Measurements from ENCODE around the gene TCEAL9.
"Not testable (repeated sequence)": the region's sequence is repeated elsewhere in the genome, so short reads cannot be mapped to it uniquely, and the experiment has no call there.

TCEAL9 gene

GRCh38 chrX:103378990-103379389, 22.7 kb downstream of the TCEAL9 start:
- TF ChIP-seq CSRNP3 (CRISPR knock-in tag; IDR thresholded peaks at IDR 0.05) = no peak
- no peak for TF ChIP-seq ZNF565 (CRISPR knock-in tag; conservative IDR thresholded peaks at IDR 0.05; ENCODE audit: low read depth)
- TF ChIP-seq ZFP3 (CRISPR knock-in tag; IDR thresholded peaks at IDR 0.05) = no peak
- TF ChIP-seq RARB (CRISPR knock-in tag; IDR thresholded peaks at IDR 0.05) = no peak
- no peak for TF ChIP-seq ARNTL (CRISPR knock-in tag; IDR thresholded peaks at IDR 0.05; ENCODE audit: borderline replicate concordance, low read depth)
- no peak for TF ChIP-seq CREB5 (CRISPR knock-in tag; IDR thresholded peaks at IDR 0.05; ENCODE audit: low read depth)
- TF ChIP-seq TOX (CRISPR knock-in tag; IDR thresholded peaks at IDR 0.05; ENCODE audit: borderline replicate concordance) = no peak
- TF ChIP-seq GLIS3 (CRISPR knock-in tag; IDR thresholded peaks at IDR 0.05) = no peak
- no peak for TF ChIP-seq ESRRG (CRISPR knock-in tag; IDR thresholded peaks at IDR 0.05)
- no peak for TF ChIP-seq POU6F1 (CRISPR knock-in tag; IDR thresholded peaks at IDR 0.05; ENCODE audit: borderline replicate concordance, low read depth)
- TF ChIP-seq ZFP30 (CRISPR knock-in tag; IDR thresholded peaks at IDR 0.05) = no peak
- no peak for TF ChIP-seq PATZ1 (CRISPR knock-in tag; IDR thresholded peaks at IDR 0.05; ENCODE audit: borderline replicate concordance)
- no peak for TF ChIP-seq ISL1 (CRISPR knock-in tag; IDR thresholded peaks at IDR 0.05)
- no peak for TF ChIP-seq ZNF70 (CRISPR knock-in tag; IDR thresholded peaks at IDR 0.05)
- TF ChIP-seq CSDC2 (CRISPR knock-in tag; IDR thresholded peaks at IDR 0.05) = no peak
- TF ChIP-seq BACH2 (CRISPR knock-in tag; IDR thresholded peaks at IDR 0.05; ENCODE audit: borderline replicate concordance) = no peak
- no peak for TF ChIP-seq OSR1 (CRISPR knock-in tag; IDR thresholded peaks at IDR 0.05)
- no peak for TF ChIP-seq PPARA (CRISPR knock-in tag; IDR thresholded peaks at IDR 0.05; ENCODE audit: borderline replicate concordance)
- TF ChIP-seq TCF4 (CRISPR knock-in tag; IDR thresholded peaks at IDR 0.05; ENCODE audit: borderline replicate concordance) = no peak
- no peak for ATAC-seq

- TF ChIP-seq ZNF70 (CRISPR knock-in tag; IDR thresholded peaks at IDR 0.05) = no peak
- TF ChIP-seq ESRRG (CRISPR knock-in tag; IDR thresholded peaks at IDR 0.05) = no peak
- no peak for TF ChIP-seq GLIS3 (CRISPR knock-in tag; IDR thresholded peaks at IDR 0.05)
- no peak for TF ChIP-seq ARNTL (CRISPR knock-in tag; IDR thresholded peaks at IDR 0.05; ENCODE audit: borderline replicate concordance, low read depth)
- TF ChIP-seq CSRNP3 (CRISPR knock-in tag; IDR thresholded peaks at IDR 0.05) = no peak
- no peak for TF ChIP-seq SNAI2 (CRISPR knock-in tag; IDR thresholded peaks at IDR 0.05)
- no peak for TF ChIP-seq TOX (CRISPR knock-in tag; IDR thresholded peaks at IDR 0.05; ENCODE audit: borderline replicate concordance)
- no peak for TF ChIP-seq ZNF8 (CRISPR knock-in tag; IDR thresholded peaks at IDR 0.05)
- TF ChIP-seq CSDC2 (CRISPR knock-in tag; IDR thresholded peaks at IDR 0.05) = no peak
- TF ChIP-seq ZFP30 (CRISPR knock-in tag; IDR thresholded peaks at IDR 0.05) = no peak
- no peak for TF ChIP-seq CREB5 (CRISPR knock-in tag; IDR thresholded peaks at IDR 0.05; ENCODE audit: low read depth)
- no peak; the same call in 2 of the 3 replicates for ATAC-seq
These were observed 26.6 kb downstream of the TCEAL9 start for GRCh38 chrX:103382877-103383276.

GRCh38 chrX:103384672-103385071, 28.4 kb downstream of the TCEAL9 start:
- no peak for ATAC-seq
- no peak for TF ChIP-seq ZNF70 (CRISPR knock-in tag; IDR thresholded peaks at IDR 0.05)

- ATAC-seq = not testable (repeated sequence)
These were observed 29.1 kb downstream of the TCEAL9 start for GRCh38 chrX:103385283-103385830.

Measured in SK-N-SH treated with all-trans-retinoic acid at 6 μM for 48 hours (cell line).